Lung (tissue), 12 donors: ENCODE results near the gene PDCD6IP. TPM values are rescaled to one million over a fixed set of nuclear protein-coding genes. Genes with fewer than 3 reads are reported as not detected.

Experiments used
- ATAC-seq: fragments of 200-7000 bp; cut with Tn5 transposase; one replicate; pipeline ENCODE4 v1.9.1; 2020; ENCODE audit warnings: moderate number of reproducible peaks; ENCODE audit not compliant: insufficient read depth, low FRiP score
- DNase-seq, 3 donors: peaks; one replicate each; pipeline ENCODE4 v3.0.0-alpha.2; 2013 to 2017
- H3K27ac ChIP-seq, 2 donors: one replicate each; pipeline ENCODE4 v1.5.1; 2013; ENCODE audit warnings: mild to moderate bottlenecking in 2 of 2, moderate library complexity in 2 of 2, control low read depth in 1 of 2, inconsistent platforms in 1 of 2, low read depth in 1 of 2, low read length in 1 of 2
- H3K27me3 ChIP-seq, 3 donors: one replicate each; pipeline ENCODE4 v1.5.1; 2013; ENCODE audit warnings: low read length in 2 of 3; ENCODE audit not compliant: control insufficient read depth in 3 of 3, insufficient read depth in 3 of 3
- H3K36me3 ChIP-seq, 4 donors: one replicate each; pipeline ENCODE4 v1.5.1; 2013; ENCODE audit warnings: low read length in 4 of 4, mild to moderate bottlenecking in 1 of 4, moderate library complexity in 1 of 4; ENCODE audit not compliant: control insufficient read depth in 4 of 4, insufficient read depth in 4 of 4
- H3K4me1 ChIP-seq, 5 donors: one replicate each; pipeline ENCODE4 v1.5.1; 2013; ENCODE audit warnings: low read length in 5 of 5, mild to moderate bottlenecking in 2 of 5, moderate library complexity in 1 of 5; ENCODE audit not compliant: control insufficient read depth in 5 of 5, insufficient read depth in 5 of 5
- H3K4me3 ChIP-seq: one replicate; pipeline ENCODE4 v1.5.1; 2013; ENCODE audit warnings: mild to moderate bottlenecking, control low read depth, moderate library complexity
- H3K9ac ChIP-seq, 2 donors: one replicate each; pipeline ENCODE4 v1.5.1; 2013; ENCODE audit warnings: low read length in 2 of 2, control low read depth in 1 of 2; ENCODE audit not compliant: insufficient read depth in 1 of 2
- H3K9me3 ChIP-seq, 4 donors: one replicate each; pipeline ENCODE4 v1.5.1; 2013; ENCODE audit warnings: low read length in 3 of 4, mild to moderate bottlenecking in 1 of 4, moderate library complexity in 1 of 4; ENCODE audit not compliant: control insufficient read depth in 4 of 4, insufficient read depth in 3 of 4
- WGBS, 2 donors: extraction: QIAGEN DNeasy Blood & Tissue Kit; methylation state at CpG; one replicate each; pipeline ENCODE4 v1.1.7; 2013; 5-methylcytosine and 5-hydroxymethylcytosine counted together
- polyA plus RNA-seq, 2 donors: library from polyadenylated mRNA; stranded (reverse); fragments of 200-250 nt; gene quantifications; one replicate each; pipeline ENCODE4 v1.2.1, GENCODE V29; 2013
- total RNA-seq, 2 donors: library from RNA; depleted of rRNA in 1 of 2; stranded (reverse); fragments of >200 nt in 1 of 2; gene quantifications; one replicate each; pipeline ENCODE4 v1.2.1, GENCODE V29; 2014 to 2021
- TF ChIP-seq, protein P1 (sequence below): IDR thresholded peaks from 2 replicates; pipeline ENCODE4 v1.5.1; 2012; ENCODE audit warnings: mild to moderate bottlenecking; ENCODE audit errors: control extremely low read depth, extremely low read depth
- donor health status: control.
- donor health status: control.
- donor health status: Bipolar disorder and iron deficiency.
- donor health status: healthy.
- donor health status: DM: yes; HTN: yes; CAD: no.

Gene PDCD6IP
- total and polyA plus RNA-seq, 4 donors, result 33.8 to 372 (median 163) TPM

DNA sequence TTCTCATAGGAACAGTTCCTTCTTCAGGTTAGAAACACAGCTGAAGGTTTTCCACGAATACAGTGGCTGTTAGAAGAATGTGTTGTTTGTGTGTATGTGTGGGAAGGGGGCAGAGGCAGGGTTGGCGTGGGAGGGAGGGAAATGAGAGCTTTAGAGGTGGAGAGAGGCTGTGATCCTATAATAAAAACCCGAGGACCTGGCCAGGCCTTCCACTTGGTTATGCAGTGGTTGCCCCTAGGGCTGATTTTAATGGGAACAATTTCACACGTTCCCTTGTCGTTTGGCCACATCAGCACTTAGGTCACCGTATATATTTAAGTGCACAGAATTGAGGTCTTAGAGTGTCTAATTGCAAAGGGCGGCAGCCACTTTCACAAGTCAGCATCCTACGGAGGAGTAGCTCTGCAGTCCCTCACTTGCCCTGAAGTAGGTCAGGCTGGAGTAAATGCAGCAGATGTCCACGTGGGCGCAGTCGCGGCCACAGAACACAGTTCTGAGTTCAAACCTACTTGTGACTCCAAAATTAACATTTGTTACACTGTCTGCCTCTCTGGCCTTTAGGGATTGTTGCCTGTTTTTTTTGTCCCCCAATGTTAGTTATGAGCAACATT lies 85.6 kb downstream of the PDCD6IP start:
- peak overlapping the region in 1 of 2 donors; percentile 42 for H3K9ac ChIP-seq
- no peak for DNase-seq
- 49 to 68% methylated on average over 12 of the region's 12 CpGs for WGBS, 2 donors

DNA sequence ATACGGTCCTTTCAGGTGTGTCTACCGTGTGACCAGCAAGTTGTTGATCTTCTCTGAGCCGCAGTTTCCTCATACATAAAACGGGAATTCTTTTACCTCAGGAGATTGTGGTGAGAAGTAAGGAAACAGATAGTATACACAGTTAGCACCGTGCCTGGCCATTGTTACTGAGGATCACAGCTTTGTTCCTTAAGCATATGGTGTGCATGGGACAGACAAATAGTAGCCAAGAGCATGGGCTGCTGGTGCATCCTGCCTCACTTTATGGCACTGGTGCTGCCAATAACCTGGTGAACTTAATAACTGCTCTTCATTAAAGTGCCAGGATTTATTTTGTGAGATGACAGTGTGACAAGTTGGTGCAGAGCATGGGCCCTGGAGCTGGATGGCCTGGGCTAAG lies 86.3 kb downstream of the PDCD6IP start:
- H3K4me3 ChIP-seq, result no peak overlapping the region
- WGBS, 2 donors, result 42 to 53% methylated on average over 5 of the region's 5 CpGs
- no peak overlapping the region for H3K27ac ChIP-seq
- no peaks in the 10 kb centered on the region for H3K9me3 ChIP-seq
- H3K36me3 ChIP-seq, result no peaks in the 10 kb centered on the region
- no peaks in the 10 kb centered on the region for H3K27me3 ChIP-seq
- peaks cover 0 to 4% (median 0%) of the 10 kb centered on the region in 5 donors for H3K4me1 ChIP-seq
- ATAC-seq (no peak), DNase-seq (no peak)
- no peak overlapping the region for H3K9ac ChIP-seq
- TF ChIP-seq, protein P1, sequence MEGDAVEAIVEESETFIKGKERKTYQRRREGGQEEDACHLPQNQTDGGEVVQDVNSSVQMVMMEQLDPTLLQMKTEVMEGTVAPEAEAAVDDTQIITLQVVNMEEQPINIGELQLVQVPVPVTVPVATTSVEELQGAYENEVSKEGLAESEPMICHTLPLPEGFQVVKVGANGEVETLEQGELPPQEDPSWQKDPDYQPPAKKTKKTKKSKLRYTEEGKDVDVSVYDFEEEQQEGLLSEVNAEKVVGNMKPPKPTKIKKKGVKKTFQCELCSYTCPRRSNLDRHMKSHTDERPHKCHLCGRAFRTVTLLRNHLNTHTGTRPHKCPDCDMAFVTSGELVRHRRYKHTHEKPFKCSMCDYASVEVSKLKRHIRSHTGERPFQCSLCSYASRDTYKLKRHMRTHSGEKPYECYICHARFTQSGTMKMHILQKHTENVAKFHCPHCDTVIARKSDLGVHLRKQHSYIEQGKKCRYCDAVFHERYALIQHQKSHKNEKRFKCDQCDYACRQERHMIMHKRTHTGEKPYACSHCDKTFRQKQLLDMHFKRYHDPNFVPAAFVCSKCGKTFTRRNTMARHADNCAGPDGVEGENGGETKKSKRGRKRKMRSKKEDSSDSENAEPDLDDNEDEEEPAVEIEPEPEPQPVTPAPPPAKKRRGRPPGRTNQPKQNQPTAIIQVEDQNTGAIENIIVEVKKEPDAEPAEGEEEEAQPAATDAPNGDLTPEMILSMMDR, result no peak

More for the DNA sequence above, 85.6 kb downstream of the PDCD6IP start:
- H3K9me3 ChIP-seq, result no peaks in the 10 kb centered on the region
- peaks cover 0 to 4% (median 0%) of the 10 kb centered on the region in 5 donors for H3K4me1 ChIP-seq
- no peak overlapping the region for H3K4me3 ChIP-seq
- no peak overlapping the region for H3K27ac ChIP-seq
- no peaks in the 10 kb centered on the region for H3K27me3 ChIP-seq
- H3K36me3 ChIP-seq, result no peaks in the 10 kb centered on the region
- TF ChIP-seq, protein P1, result no peak
- no peak for ATAC-seq

DNA sequence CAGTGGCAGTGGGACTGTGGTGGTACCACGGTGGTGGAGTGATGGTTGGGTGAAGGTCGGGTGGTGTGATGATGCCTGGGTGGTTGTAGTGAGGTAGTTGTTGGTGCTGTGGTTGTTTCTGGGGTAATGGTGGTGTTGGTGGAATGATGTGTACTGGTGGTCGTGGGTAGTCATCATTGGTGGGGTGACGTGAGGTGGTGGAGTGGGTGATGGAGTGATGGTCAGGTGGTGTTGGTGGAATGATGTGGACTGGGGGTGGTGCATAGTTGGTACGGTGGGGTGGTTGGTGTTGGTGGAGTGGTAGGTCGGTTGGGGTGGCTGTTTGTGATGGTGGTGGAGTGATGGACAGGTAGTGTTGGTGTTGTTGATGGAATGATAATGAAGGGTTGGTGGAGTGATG lies 87.1 kb downstream of the PDCD6IP start:
- no peak for ATAC-seq
- Histone ChIP-seq H3K27me3 (no peaks in the 10 kb centered on the region), H3K4me1 (peaks cover 0 to 4% (median 0%) of the 10 kb centered on the region in 5 donors), H3K4me3 (no peak overlapping the region), H3K9me3 (no peaks in the 10 kb centered on the region), H3K36me3 (no peaks in the 10 kb centered on the region), H3K9ac (no peak overlapping the region), H3K27ac (no peak overlapping the region)
- 87 to 94% methylated on average over 6 of the region's 6 CpGs for WGBS, 2 donors
- TF ChIP-seq, protein P1, result no peak
- DNase-seq, result no peak

DNA sequence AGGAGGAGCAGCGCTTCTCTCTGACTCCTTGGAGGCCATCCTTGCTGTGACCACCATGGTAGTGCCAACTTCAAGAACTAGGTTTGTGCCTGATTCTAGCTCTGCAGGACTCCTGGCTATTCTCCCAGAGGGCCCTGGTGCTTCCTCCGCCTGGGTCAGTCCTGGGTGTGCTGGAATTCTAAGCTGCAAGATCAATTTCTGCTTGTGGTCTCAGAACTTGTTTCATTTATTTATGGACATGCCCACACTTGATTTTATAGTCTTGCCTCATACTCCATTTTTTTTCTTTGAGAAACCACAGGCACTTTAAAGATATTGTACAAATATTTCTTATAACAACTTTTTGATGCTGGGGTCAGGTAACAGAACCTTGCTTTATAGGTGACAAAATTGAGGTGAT lies 87.6 kb downstream of the PDCD6IP start:
- Histone ChIP-seq H3K4me1 (peaks cover 0 to 4% (median 0%) of the 10 kb centered on the region in 5 donors), H3K36me3 (no peaks in the 10 kb centered on the region), H3K9ac (no peak overlapping the region), H3K27ac (no peak overlapping the region), H3K27me3 (no peaks in the 10 kb centered on the region), H3K4me3 (no peak overlapping the region), H3K9me3 (no peaks in the 10 kb centered on the region)
- no peak for ATAC-seq
- TF ChIP-seq, protein P1, result no peak
- no peak for DNase-seq
- 94 to 98% methylated on average over 2 of the region's 2 CpGs for WGBS, 2 donors
